Hepatocyte (in vitro differentiated cells): ENCODE results near the gene PKP1. TPM values are rescaled to one million over a fixed set of nuclear protein-coding genes. Genes with fewer than 3 reads are reported as not detected.

Experiments used
- DNase-seq: peaks from one replicate; pipeline ENCODE4 v3.0.0-alpha.2; 2016; ENCODE audit warnings: low spot score
- H2AFZ ChIP-seq: fragments of 200-600 bp; sonication (generic); 2 replicates; pipeline ENCODE4 v1.6.0; 2016; ENCODE audit warnings: antibody characterized with exemption, mild to moderate bottlenecking
- H3K27ac ChIP-seq: fragments of 200-600 bp; sonication (generic); 2 replicates; pipeline ENCODE4 v1.5.1; 2016; ENCODE audit warnings: mild to moderate bottlenecking
- H3K27me3 ChIP-seq: fragments of 200-600 bp; sonication (generic); 2 replicates; pipeline ENCODE4 v1.6.1; 2016
- H3K36me3 ChIP-seq: fragments of 200-600 bp; sonication (generic); replicated peaks from 2 replicates; pipeline ENCODE4 v1.5.1; 2016; ENCODE audit warnings: low read depth; ENCODE audit not compliant: insufficient read depth
- H3K4me1 ChIP-seq: fragments of 200-600 bp; sonication (generic); 2 replicates; pipeline ENCODE4 v1.5.1; 2016; ENCODE audit warnings: mild to moderate bottlenecking, moderate library complexity; ENCODE audit not compliant: insufficient read depth
- H3K4me2 ChIP-seq: fragments of 200-600 bp; sonication (generic); 2 replicates; pipeline ENCODE4 v1.6.0; 2016
- H3K4me3 ChIP-seq: fragments of 200-600 bp; sonication (generic); 2 replicates; pipeline ENCODE4 v1.5.1; 2016; ENCODE audit warnings: mild to moderate bottlenecking
- H3K79me2 ChIP-seq: fragments of 200-600 bp; sonication (generic); 2 replicates; pipeline ENCODE4 v1.6.0; 2017; ENCODE audit warnings: mild to moderate bottlenecking
- H3K9me2 ChIP-seq: fragments of 200-600 bp; sonication (generic); replicated peaks from 2 replicates; pipeline ENCODE4 v1.6.0; 2017; ENCODE audit warnings: mild to moderate bottlenecking; ENCODE audit not compliant: insufficient read depth
- H3K9me3 ChIP-seq: fragments of 200-600 bp; sonication (generic); 2 replicates; pipeline ENCODE4 v1.5.1; 2016; ENCODE audit warnings: low read depth, mild to moderate bottlenecking
- H4K20me1 ChIP-seq: fragments of 200-600 bp; sonication (generic); 2 replicates; pipeline ENCODE4 v1.6.0; 2016; ENCODE audit warnings: mild to moderate bottlenecking; ENCODE audit not compliant: insufficient read depth, poor library complexity, severe bottlenecking
- CTCF ChIP-seq: fragments of 200-600 bp; sonication (generic); IDR thresholded peaks from 2 replicates; pipeline ENCODE4 v1.5.1; 2016; ENCODE audit warnings: antibody characterized with exemption, mild to moderate bottlenecking; ENCODE audit not compliant: poor library complexity
- EZH2 ChIP-seq: fragments of 200-600 bp; sonication (generic); IDR thresholded peaks from 2 replicates; pipeline ENCODE4 v1.6.1; 2016; ENCODE audit warnings: antibody characterized with exemption, mild to moderate bottlenecking, borderline replicate concordance
- EZH2phosphoT487 ChIP-seq: fragments of 200-600 bp; sonication (generic); IDR thresholded peaks from one replicate; pipeline ENCODE4 v1.6.1; 2018; ENCODE audit warnings: antibody characterized with exemption, mild to moderate bottlenecking, low read depth, moderate library complexity; ENCODE audit not compliant: unreplicated experiment, severe bottlenecking
- WGBS: methylation state at CpG from one replicate; pipeline ENCODE4 v1.1.6; 2016; ENCODE audit warnings: low lambda C conversion rate; ENCODE audit errors: missing lambda C conversion rate; 5-methylcytosine and 5-hydroxymethylcytosine counted together
- polyA plus RNA-seq: library from polyadenylated mRNA; unstranded; fragments of >200 nt; fragmentation: Nextera tagmentation; extraction: Ambion mirVana; gene quantifications from 2 replicates; pipeline ENCODE4 v1.2.1, GENCODE V29; 2016
- total RNA-seq: library from RNA; depleted of rRNA; stranded (reverse); fragments of >200 nt; gene quantifications from 2 replicates; pipeline ENCODE4 v1.2.3, GENCODE V29; 2014

PKP1 gene
- total and polyA plus RNA-seq, 2 experiments from 2014 or later: 0.04 to 0.33 TPM

- no peaks in the 10 kb centered on the region for H3K36me3 ChIP-seq
- H3K4me1 ChIP-seq: peaks cover 5% of the 10 kb centered on the region
- no peak overlapping the region for H2AFZ ChIP-seq
- H3K9me3 ChIP-seq: no peaks in the 10 kb centered on the region
- H3K4me2 ChIP-seq: no peak overlapping the region
- TF ChIP-seq EZH2 (no peak), CTCF (peak; percentile 52)
- H3K27me3 ChIP-seq: no peaks in the 10 kb centered on the region
- WGBS: 4% methylated on average over 9 of the region's 9 CpGs
- DNase-seq: peak; percentile 88
- no peaks in the 10 kb centered on the region for H4K20me1 ChIP-seq
- H3K4me3 ChIP-seq: no peak overlapping the region
- no peak overlapping the region for H3K27ac ChIP-seq
- H3K79me2 ChIP-seq: no peaks in the 10 kb centered on the region
- H3K9me2 ChIP-seq: no peaks in the 10 kb centered on the region
Measured at GRCh38 chr1:201309416-201309815, 26.1 kb downstream of the PKP1 start.

GRCh38 chr1:201310251-201310985 lies 27.1 kb downstream of the PKP1 start:
- WGBS: 90% methylated on average over 7 of the region's 7 CpGs
- no peak overlapping the region for H3K4me2 ChIP-seq
- no peaks in the 10 kb centered on the region for H3K27me3 ChIP-seq
- H3K36me3 ChIP-seq: no peaks in the 10 kb centered on the region
- H4K20me1 ChIP-seq: no peaks in the 10 kb centered on the region
- no peak overlapping the region for H2AFZ ChIP-seq
- H3K27ac ChIP-seq: no peak overlapping the region
- H3K9me2 ChIP-seq: no peaks in the 10 kb centered on the region
- no peaks in the 10 kb centered on the region for H3K79me2 ChIP-seq
- peaks cover 5% of the 10 kb centered on the region for H3K4me1 ChIP-seq
- H3K4me3 ChIP-seq: no peak overlapping the region
- TF ChIP-seq CTCF (no peak), EZH2phosphoT487 (no peak), EZH2 (no peak)
- no peak for DNase-seq
- no peaks in the 10 kb centered on the region for H3K9me3 ChIP-seq

- no peak overlapping the region for H3K27ac ChIP-seq
- TF ChIP-seq CTCF (no peak), EZH2 (no peak), EZH2phosphoT487 (no peak)
- no peaks in the 10 kb centered on the region for H3K9me3 ChIP-seq
- no peaks in the 10 kb centered on the region for H4K20me1 ChIP-seq
- DNase-seq: no peak
- peaks cover 5% of the 10 kb centered on the region for H3K4me1 ChIP-seq
- H3K79me2 ChIP-seq: no peaks in the 10 kb centered on the region
- H3K9me2 ChIP-seq: no peaks in the 10 kb centered on the region
- H3K36me3 ChIP-seq: no peaks in the 10 kb centered on the region
- no peak overlapping the region for H3K4me2 ChIP-seq
- no peak overlapping the region for H2AFZ ChIP-seq
- 86% methylated on average over 4 of the region's 4 CpGs for WGBS
- H3K4me3 ChIP-seq: no peak overlapping the region
- no peaks in the 10 kb centered on the region for H3K27me3 ChIP-seq
Measured at GRCh38 chr1:201310986-201311355, 27.7 kb downstream of the PKP1 start.
